BJ (cell line): ENCODE measurements around the gene WAPL. TPM values are rescaled to one million over a fixed set of nuclear protein-coding genes. Genes with fewer than 3 reads are reported as not detected.
A peak's percentile ranks its signal among the peaks of the same experiment; 100 is the strongest.

ENCODE experiments used
- CTCF ChIA-PET: fragments of 350-600 bp; formaldehyde crosslinking; extraction: SDS; loops from one replicate; lab custom pipeline; 2021; ENCODE audit warnings: antibody characterized with exemption, inconsistent platforms; lab: Yijun Ruan, JAX
- POLR2A ChIA-PET: fragments of 300-600 bp; sonication (Branson Sonifier 250); formaldehyde crosslinking; extraction: SDS; loops from one replicate; lab custom pipeline; 2021; ENCODE audit warnings: antibody characterized with exemption; lab: Charles Lee
- DNase-seq: peaks from one replicate; pipeline ENCODE4 v3.0.0-alpha.2; 2011; ENCODE audit warnings: low read depth
- H3K27me3 ChIP-seq: 2 replicates; pipeline ENCODE4 v1.6.0; 2011; ENCODE audit warnings: low read length; ENCODE audit not compliant: control insufficient read depth, insufficient read depth
- H3K36me3 ChIP-seq: 2 replicates; pipeline ENCODE4 v1.5.1; 2011; ENCODE audit warnings: low read length; ENCODE audit not compliant: control insufficient read depth, insufficient read depth
- H3K4me3 ChIP-seq: 2 replicates; pipeline ENCODE4 v1.5.1; 2011; ENCODE audit warnings: low read depth, mild to moderate bottlenecking, control low read depth, low read length
- polyA plus RNA-seq: library from polyadenylated mRNA; depleted of rRNA; stranded (reverse); fragments of >200 nt; gene quantifications from 2 replicates; pipeline ENCODE4 v1.2.3, GENCODE V29; 2011
- TF ChIP-seq, protein P1 (sequence below): IDR thresholded peaks from 2 replicates; pipeline ENCODE4 v1.5.1; 2011; ENCODE audit warnings: low read depth, mild to moderate bottlenecking, control low read depth, inconsistent platforms, low read length, moderate library complexity; ENCODE audit not compliant: insufficient read depth

Gene WAPL
- polyA plus RNA-seq, 1 experiment = 8.8 TPM

DNA sequence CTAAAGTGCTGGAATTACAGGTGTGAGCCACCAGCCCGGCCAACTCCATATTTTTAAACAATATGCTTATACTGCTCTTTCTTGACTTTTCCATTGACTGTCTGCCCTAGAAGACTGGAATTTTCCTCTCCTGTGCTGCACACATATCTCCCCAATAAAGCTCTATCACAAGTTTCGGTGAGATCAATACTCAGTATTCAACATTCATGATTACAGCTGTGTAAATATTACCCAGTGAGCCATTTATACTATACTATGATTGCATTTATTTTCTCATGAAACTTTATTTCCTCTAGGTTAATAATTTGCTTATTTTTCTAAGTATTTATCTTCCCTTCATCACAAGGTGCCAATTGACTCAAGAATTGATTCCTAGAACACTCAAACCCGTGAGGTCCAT, 106.5 kb downstream of the WAPL start:
- TF ChIP-seq, protein P1, sequence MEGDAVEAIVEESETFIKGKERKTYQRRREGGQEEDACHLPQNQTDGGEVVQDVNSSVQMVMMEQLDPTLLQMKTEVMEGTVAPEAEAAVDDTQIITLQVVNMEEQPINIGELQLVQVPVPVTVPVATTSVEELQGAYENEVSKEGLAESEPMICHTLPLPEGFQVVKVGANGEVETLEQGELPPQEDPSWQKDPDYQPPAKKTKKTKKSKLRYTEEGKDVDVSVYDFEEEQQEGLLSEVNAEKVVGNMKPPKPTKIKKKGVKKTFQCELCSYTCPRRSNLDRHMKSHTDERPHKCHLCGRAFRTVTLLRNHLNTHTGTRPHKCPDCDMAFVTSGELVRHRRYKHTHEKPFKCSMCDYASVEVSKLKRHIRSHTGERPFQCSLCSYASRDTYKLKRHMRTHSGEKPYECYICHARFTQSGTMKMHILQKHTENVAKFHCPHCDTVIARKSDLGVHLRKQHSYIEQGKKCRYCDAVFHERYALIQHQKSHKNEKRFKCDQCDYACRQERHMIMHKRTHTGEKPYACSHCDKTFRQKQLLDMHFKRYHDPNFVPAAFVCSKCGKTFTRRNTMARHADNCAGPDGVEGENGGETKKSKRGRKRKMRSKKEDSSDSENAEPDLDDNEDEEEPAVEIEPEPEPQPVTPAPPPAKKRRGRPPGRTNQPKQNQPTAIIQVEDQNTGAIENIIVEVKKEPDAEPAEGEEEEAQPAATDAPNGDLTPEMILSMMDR = no peak
- no peak for DNase-seq
- Histone ChIP-seq H3K27me3 (no peaks in the 10 kb centered on the region), H3K36me3 (no peaks in the 10 kb centered on the region), H3K4me3 (no peak overlapping the region)
- ChIA-PET CTCF (no interaction called here), POLR2A (no interaction called here)

DNA sequence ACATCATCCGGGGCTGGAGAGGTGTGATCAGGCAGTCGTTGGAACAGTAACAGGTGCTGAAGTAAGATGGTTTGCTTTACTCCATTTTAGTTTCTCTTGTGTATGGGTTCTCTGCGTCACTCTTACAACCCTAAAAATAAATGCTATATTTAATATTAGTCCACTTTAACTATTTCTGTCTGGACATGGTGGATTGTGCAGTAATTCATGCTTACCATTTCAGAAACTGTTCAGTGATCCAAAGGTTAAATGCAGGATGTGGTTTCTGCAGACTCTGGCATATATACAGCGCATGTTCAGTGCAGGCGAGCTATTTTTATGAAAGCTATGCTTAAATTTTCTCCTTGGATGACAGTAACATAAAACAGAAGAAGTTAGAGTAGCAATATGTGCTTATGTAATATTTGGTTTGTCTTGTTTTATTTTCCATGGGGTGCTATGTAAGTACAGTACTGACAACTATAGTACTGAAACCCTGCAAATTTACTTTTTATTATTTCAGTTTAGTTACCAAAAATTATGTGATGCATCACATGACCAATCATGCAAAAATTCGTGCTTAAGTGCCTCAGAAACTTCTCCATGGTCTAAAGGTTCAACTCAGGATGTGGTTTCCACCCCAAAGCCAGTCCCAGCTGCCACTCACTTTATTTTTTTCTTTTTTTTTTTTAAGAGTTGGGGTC, 108.4 kb downstream of the WAPL start:
- Histone ChIP-seq H3K27me3 (no peaks in the 10 kb centered on the region), H3K4me3 (no peak overlapping the region), H3K36me3 (no peaks in the 10 kb centered on the region)
- ChIA-PET POLR2A (no interaction called here), CTCF (interaction anchor here (0.6 kb wide), 1 partner anchor 12 kb away, joined by 3 read pairs; no protein-coding TSS in a partner anchor)
- peak; percentile 30 for DNase-seq
- TF ChIP-seq, protein P1 = no peak

DNA sequence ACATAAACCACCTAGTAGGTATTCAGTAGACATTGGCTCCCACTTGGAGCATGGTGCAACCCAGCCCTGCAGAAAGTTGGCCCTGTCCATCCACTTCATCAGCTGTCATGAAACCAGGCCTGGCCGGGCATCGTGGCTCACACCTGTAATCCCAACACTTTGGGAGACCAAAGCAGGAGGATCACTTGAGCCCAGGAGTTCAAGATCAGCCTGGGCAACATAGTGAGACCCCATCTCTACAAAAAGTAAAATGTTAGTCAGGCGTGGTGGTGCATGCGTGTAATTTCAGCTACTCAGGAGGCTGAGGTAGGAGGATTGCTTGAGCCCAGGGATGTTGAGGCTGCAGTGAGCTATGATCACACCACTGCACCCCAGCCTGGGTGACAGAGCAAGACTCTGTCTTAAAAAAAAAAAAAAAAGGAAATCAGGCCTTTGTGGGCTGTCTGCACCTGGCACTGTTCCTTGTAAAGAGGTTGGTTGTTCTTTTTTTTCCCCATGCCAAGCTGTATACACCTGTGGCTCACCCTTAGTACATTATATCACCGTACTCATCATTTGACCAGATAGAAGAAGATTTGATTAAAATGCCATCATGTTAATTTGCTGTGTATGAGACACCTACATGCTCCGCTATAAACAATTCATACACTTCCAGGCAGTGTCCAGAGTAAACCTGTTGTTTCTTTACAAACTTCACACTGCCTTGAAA, 109.6 kb downstream of the WAPL start:
- no peaks in the 10 kb centered on the region for H3K36me3 ChIP-seq
- CTCF ChIA-PET = interaction anchor here (2.2 kb wide), 1 partner anchor 11 kb away, joined by 24 read pairs; no protein-coding TSS in a partner anchor
- H3K27me3 ChIP-seq = no peaks in the 10 kb centered on the region
- TF ChIP-seq, protein P1 = no peak
- H3K4me3 ChIP-seq = no peak overlapping the region
- no peak for DNase-seq
- POLR2A ChIA-PET = interaction anchor here (0.5 to 0.6 kb wide), 2 partner anchors 24 to 226 kb away, joined by 3 to 4 read pairs; no protein-coding TSS in a partner anchor

DNA sequence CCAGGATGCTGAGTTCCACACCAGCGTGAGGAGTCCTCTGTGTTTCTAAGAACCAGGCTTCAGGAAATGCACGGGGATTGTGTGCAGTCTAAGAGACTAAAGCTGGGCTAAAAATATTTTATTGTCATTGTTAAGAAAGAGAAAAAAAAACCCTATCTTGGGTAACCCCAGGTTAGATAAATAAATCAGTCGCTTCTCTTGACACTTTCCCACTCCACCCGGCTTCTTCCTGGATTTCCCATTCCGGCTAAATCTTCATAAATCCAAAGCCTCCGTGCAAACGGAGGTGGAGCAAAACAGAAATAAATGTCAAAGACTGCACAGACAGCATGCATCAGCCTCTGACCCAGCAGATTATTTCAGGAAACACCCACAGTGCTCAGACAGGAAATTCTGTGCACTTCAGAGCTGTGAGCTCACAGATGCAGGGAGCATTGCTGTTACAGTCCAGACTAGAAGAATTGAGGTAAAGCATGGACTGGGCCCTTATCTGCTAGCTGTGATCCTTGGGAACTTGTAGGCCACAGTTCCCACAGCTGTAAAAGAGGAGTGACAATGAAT, 110.2 kb downstream of the WAPL start:
- Histone ChIP-seq H3K36me3 (no peaks in the 10 kb centered on the region), H3K27me3 (no peaks in the 10 kb centered on the region), H3K4me3 (no peak overlapping the region)
- DNase-seq = peak; percentile 93
- CTCF ChIA-PET = interaction anchor here (0.9 to 2.2 kb wide), 3 partner anchors 10 to 174 kb away, joined by 3 to 24 read pairs (median 4); no protein-coding TSS in a partner anchor
- TF ChIP-seq, protein P1 = no peak
- POLR2A ChIA-PET = interaction anchor here (0.5 to 0.6 kb wide), 2 partner anchors 25 to 226 kb away, joined by 3 to 4 read pairs; no protein-coding TSS in a partner anchor
